ENCODE measurements around the gene NSL1. TPM values are rescaled to one million over a fixed set of nuclear protein-coding genes. Genes with fewer than 3 reads are reported as not detected.

NSL1 gene
- polyA plus RNA-seq, 1 donor (not counting 4 experiments of a cell fraction or from before 2014, with no cell fraction given): 25.5 TPM

- Histone ChIP-seq H2AFZ (ENCODE audit: control insufficient read depth, low read length) (no peak overlapping the region), H3K27ac (ENCODE audit: control insufficient read depth, insufficient read depth, low read length) (no peak overlapping the region), H3K4me1 (ENCODE audit: control insufficient read depth, extremely low read depth, insufficient read depth, low read length) (peaks cover 7% of the 10 kb centered on the region), H3K27me3 (ENCODE audit: control insufficient read depth, extremely low read depth, insufficient read depth, low read length) (peaks cover 79% of the 10 kb centered on the region), H3K79me2 (ENCODE audit: control insufficient read depth, insufficient read depth, low read length) (no peaks in the 10 kb centered on the region), H3K9me3 (ENCODE audit: control insufficient read depth, low read depth, low read length) (no peaks in the 10 kb centered on the region), H3K9ac (ENCODE audit: control insufficient read depth, extremely low read depth, insufficient read depth, low read length) (no peak overlapping the region), H3K9me1 (ENCODE audit: control insufficient read depth, extremely low read depth, insufficient read depth, low read length) (no peaks in the 10 kb centered on the region), H3K4me3 (ENCODE audit: control insufficient read depth in 2 of 3, extremely low read depth in 1 of 3, insufficient read depth in 2 of 3, low read depth in 1 of 3, low read length in 3 of 3) (peak overlapping the region in 2 of 3 experiments; percentile 50), H4K20me1 (ENCODE audit: control insufficient read depth, extremely low read depth, insufficient read depth, low read length) (no peaks in the 10 kb centered on the region), H3K36me3 (ENCODE audit: control insufficient read depth in 2 of 2, extremely low read depth in 1 of 2, insufficient read depth in 2 of 2, low read length in 2 of 2) (no peaks in the 10 kb centered on the region), H3K4me2 (ENCODE audit: control insufficient read depth, extremely low read depth, insufficient read depth, low read depth, low read length) (peak overlapping the region; percentile 74)
- peak; percentile 43 for TF ChIP-seq EZH2 (IDR thresholded peaks at IDR 0.05; ENCODE audit: low read length)
- TF ChIP-seq, protein P1, sequence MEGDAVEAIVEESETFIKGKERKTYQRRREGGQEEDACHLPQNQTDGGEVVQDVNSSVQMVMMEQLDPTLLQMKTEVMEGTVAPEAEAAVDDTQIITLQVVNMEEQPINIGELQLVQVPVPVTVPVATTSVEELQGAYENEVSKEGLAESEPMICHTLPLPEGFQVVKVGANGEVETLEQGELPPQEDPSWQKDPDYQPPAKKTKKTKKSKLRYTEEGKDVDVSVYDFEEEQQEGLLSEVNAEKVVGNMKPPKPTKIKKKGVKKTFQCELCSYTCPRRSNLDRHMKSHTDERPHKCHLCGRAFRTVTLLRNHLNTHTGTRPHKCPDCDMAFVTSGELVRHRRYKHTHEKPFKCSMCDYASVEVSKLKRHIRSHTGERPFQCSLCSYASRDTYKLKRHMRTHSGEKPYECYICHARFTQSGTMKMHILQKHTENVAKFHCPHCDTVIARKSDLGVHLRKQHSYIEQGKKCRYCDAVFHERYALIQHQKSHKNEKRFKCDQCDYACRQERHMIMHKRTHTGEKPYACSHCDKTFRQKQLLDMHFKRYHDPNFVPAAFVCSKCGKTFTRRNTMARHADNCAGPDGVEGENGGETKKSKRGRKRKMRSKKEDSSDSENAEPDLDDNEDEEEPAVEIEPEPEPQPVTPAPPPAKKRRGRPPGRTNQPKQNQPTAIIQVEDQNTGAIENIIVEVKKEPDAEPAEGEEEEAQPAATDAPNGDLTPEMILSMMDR (optimal IDR thresholded peaks at IDR 0.05 in 1 of 3, IDR thresholded peaks at IDR 0.05 in 1 of 3, conservative IDR thresholded peaks at IDR 0.05 in 1 of 3; ENCODE audit: extremely low read depth in 1 of 3, insufficient read depth in 2 of 3, low read length in 3 of 3): no peak
- FAIRE-seq (no peak), DNase-seq (ENCODE audit: low read depth, low spot score) (no peak)
- dilution Hi-C loops (cut with MboI; ENCODE audit: extremely low pct_ligation_motif_present, low sequenced_read_pairs): no loop called here
Measured at GRCh38 chr1:212698467-212699103, 93.0 kb downstream of the NSL1 start.

GRCh38 chr1:212696721-212697331 is 94.8 kb downstream of the NSL1 start:
- H3K36me3 ChIP-seq (ENCODE audit: control insufficient read depth in 2 of 2, extremely low read depth in 1 of 2, insufficient read depth in 2 of 2, low read length in 2 of 2): no peaks in the 10 kb centered on the region
- no peak for TF ChIP-seq EZH2 (IDR thresholded peaks at IDR 0.05; ENCODE audit: low read length)
- TF ChIP-seq, protein P1 (optimal IDR thresholded peaks at IDR 0.05 in 1 of 3, IDR thresholded peaks at IDR 0.05 in 1 of 3, conservative IDR thresholded peaks at IDR 0.05 in 1 of 3; ENCODE audit: extremely low read depth in 1 of 3, insufficient read depth in 2 of 3, low read length in 3 of 3): no peak
- H3K9me3 ChIP-seq (ENCODE audit: control insufficient read depth, low read depth, low read length): no peaks in the 10 kb centered on the region
- no peak overlapping the region for H3K27ac ChIP-seq (ENCODE audit: control insufficient read depth, insufficient read depth, low read length)
- H3K9ac ChIP-seq (ENCODE audit: control insufficient read depth, extremely low read depth, insufficient read depth, low read length): no peak overlapping the region
- dilution Hi-C loops (cut with MboI; ENCODE audit: extremely low pct_ligation_motif_present, low sequenced_read_pairs): no loop called here
- peaks cover 67% of the 10 kb centered on the region for H3K27me3 ChIP-seq (ENCODE audit: control insufficient read depth, extremely low read depth, insufficient read depth, low read length)
- H3K79me2 ChIP-seq (ENCODE audit: control insufficient read depth, insufficient read depth, low read length): no peaks in the 10 kb centered on the region
- no peaks in the 10 kb centered on the region for H4K20me1 ChIP-seq (ENCODE audit: control insufficient read depth, extremely low read depth, insufficient read depth, low read length)
- H3K4me1 ChIP-seq (ENCODE audit: control insufficient read depth, extremely low read depth, insufficient read depth, low read length): peaks cover 9% of the 10 kb centered on the region
- no peak overlapping the region for H3K4me3 ChIP-seq (ENCODE audit: control insufficient read depth in 2 of 3, extremely low read depth in 1 of 3, insufficient read depth in 2 of 3, low read depth in 1 of 3, low read length in 3 of 3)
- no peak overlapping the region for H2AFZ ChIP-seq (ENCODE audit: control insufficient read depth, low read length)
- no peak for DNase-seq (ENCODE audit: low read depth, low spot score)
- no peak overlapping the region for H3K4me2 ChIP-seq (ENCODE audit: control insufficient read depth, extremely low read depth, insufficient read depth, low read depth, low read length)
- FAIRE-seq: no peak
- no peaks in the 10 kb centered on the region for H3K9me1 ChIP-seq (ENCODE audit: control insufficient read depth, extremely low read depth, insufficient read depth, low read length)

Measured in keratinocyte (primary cell).